Heart left ventricle (tissue), 16 donors: ENCODE results near the gene MYO5B. TPM values are rescaled to one million over a fixed set of nuclear protein-coding genes. Genes with fewer than 3 reads are reported as not detected.

Experiments used
- ATAC-seq, 4 donors: fragments of 200-7000 bp; cut with Tn5 transposase; one replicate each; pipeline ENCODE4 v1.9.1; 2020 to 2022; ENCODE audit warnings: moderate library complexity in 4 of 4, mild to moderate bottlenecking in 3 of 4, moderate number of reproducible peaks in 1 of 4
- DNase-seq, 5 donors: peaks; one replicate each; pipeline ENCODE4 v3.0.0-alpha.2; 2020
- H3K27ac ChIP-seq, 12 donors: fragments of 200-600 bp; sonication (generic) in 4 of 12; one replicate each; pipeline versions ENCODE4 v1.5.0 to v1.8.0; 2016 to 2022; ENCODE audit warnings: mild to moderate bottlenecking in 2 of 12
- H3K27me3 ChIP-seq, 9 donors: fragments of 200-600 bp; sonication (generic) in 2 of 9; one replicate each; pipeline versions ENCODE4 v1.5.1 to v1.8.0; 2016 to 2022; ENCODE audit warnings: mild to moderate bottlenecking in 3 of 9
- H3K36me3 ChIP-seq, 9 donors: fragments of 200-600 bp; sonication (generic) in 2 of 9; one replicate each; pipeline versions ENCODE4 v1.5.0 to v1.8.0; 2018 to 2022; ENCODE audit warnings: mild to moderate bottlenecking in 2 of 9
- H3K4me1 ChIP-seq, 12 donors: fragments of 200-600 bp; sonication (generic) in 4 of 12; one replicate each; pipeline versions ENCODE4 v1.5.0 to v1.8.0; 2016 to 2022; ENCODE audit warnings: mild to moderate bottlenecking in 3 of 12
- H3K4me3 ChIP-seq, 12 donors: fragments of 200-600 bp; sonication (generic) in 4 of 12; one replicate each; pipeline versions ENCODE4 v1.5.0 to v1.8.0; 2017 to 2022; ENCODE audit warnings: mild to moderate bottlenecking in 9 of 12, moderate library complexity in 4 of 12
- H3K9me3 ChIP-seq, 12 donors: fragments of 200-600 bp; sonication (generic) in 4 of 12; one replicate each; pipeline versions ENCODE4 v1.5.0 to v1.8.0; 2016 to 2022; ENCODE audit warnings: mild to moderate bottlenecking in 1 of 12
- CTCF ChIP-seq, 12 donors: fragments of 200-600 bp; sonication (generic) in 4 of 12; IDR thresholded peaks; one replicate each; pipeline versions ENCODE4 v1.5.0 to v1.8.0; 2018 to 2022; ENCODE audit warnings: antibody characterized with exemption in 12 of 12, mild to moderate bottlenecking in 5 of 12
- POLR2A ChIP-seq, 2 donors: fragments of 450-650 bp; IDR thresholded peaks; one replicate each; pipeline ENCODE4 v1.6.1; 2017; ENCODE audit warnings: antibody characterized with exemption in 2 of 2, mild to moderate bottlenecking in 2 of 2, moderate library complexity in 2 of 2
- WGBS, 4 donors: extraction: QIAGEN DNeasy Blood & Tissue Kit in 2 of 4; methylation state at CpG; one replicate each; pipeline versions ENCODE4 v1.1.5 to v1.1.7; 2013 to 2018; 5-methylcytosine and 5-hydroxymethylcytosine counted together
- intact Hi-C, 10 donors: fragments of 100-400 bp; cut with DNase I; formaldehyde crosslinking; loops; one replicate each; pipeline versions ENCODE4 v1.11.1 to v1.14.2; 2022
- polyA plus RNA-seq, 2 donors: library from polyadenylated mRNA; stranded (reverse); fragments of 200-250 nt; gene quantifications; one replicate each; pipeline ENCODE4 v1.2.3, GENCODE V29; 2013
- total RNA-seq, 9 donors: library from RNA; depleted of rRNA in 2 of 9; stranded (reverse); fragments of >200 nt in 2 of 9; fragmentation: NEBNext Ultra II Directional in 3 of 9; extraction: Animal tissue kit (Norgen Biotek cat#: 25700) in 3 of 9; gene quantifications; one replicate each; pipeline versions ENCODE4 v1.1.0 to v1.2.4, GENCODE V29; 2016 to 2023
- donor health status: ischemic (EF 13 %, LVEDD 7.1; RV severe dilation, severe dysfunction).
- donor health status: healthy with polysubstance abuse.
- donor health status: DM: no; HTN: yes; CAD: no.
- donor health status: DM: no; HTN: no; CAD: no.
- donor health status: ischemic (EF 25% LVEDD 6.9; RV normal size, moderate dysfunction).
- donor health status: ischemic (EF 25% LVEDD 5.7; RV mildly dilated, moderate dysfunction).
- donor health status: healthy.
- donor health status: DM: yes; HTN: yes; CAD: no.
- donor health status: ischemic (EF 35%, LVEDD 5.7; RV mildly dilated, moderate dysfunction).
- donor health status: nonischemic (EF 11% LVEDD 7.7; RV severe dilation, severe dysfunction).
- donor health status: DM: yes; HTN: yes; CAD: no.
- donor health status: PGD.
- donor health status: ischemic (EF 29% LVEDD 5.4; RV normal size, mild dysfunction).
- donor health status: nonischemic (EF 23%, LVEDD 6.1; RV moderate dilation, normal function).

Gene MYO5B
- total and polyA plus RNA-seq, 11 donors = 0.51 to 5.9 (median 1.4) TPM

- Histone ChIP-seq H3K36me3 (no peaks in the 10 kb centered on the region), H3K4me3 (no peak overlapping the region), H3K27me3 (peaks cover 0 to 9% (median 0%) of the 10 kb centered on the region in 9 donors), H3K27ac (no peak overlapping the region), H3K4me1 (peaks cover 0 to 8% (median 1%) of the 10 kb centered on the region in 12 donors), H3K9me3 (no peaks in the 10 kb centered on the region)
- intact Hi-C loops = no loop called here
- no peak for ATAC-seq
- WGBS, 4 donors = 87 to 96% (median 91%) methylated on average over 1 of the region's 1 CpG
- no peak for DNase-seq
- TF ChIP-seq POLR2A (IDR thresholded peaks at IDR 0.05) (no peak), CTCF (IDR thresholded peaks at IDR 0.05) (no peak)
Measured at GRCh38 chr18:49844903-49845302, 350.0 kb downstream of the MYO5B start.

GRCh38 chr18:49843778-49844625, 350.9 kb downstream of the MYO5B start:
- no peak for DNase-seq
- TF ChIP-seq POLR2A (IDR thresholded peaks at IDR 0.05) (no peak), CTCF (IDR thresholded peaks at IDR 0.05) (no peak)
- Histone ChIP-seq H3K27me3 (peaks cover 0 to 7% (median 0%) of the 10 kb centered on the region in 9 donors), H3K4me3 (no peak overlapping the region), H3K9me3 (no peaks in the 10 kb centered on the region), H3K4me1 (peaks cover 0 to 6% (median 0%) of the 10 kb centered on the region in 12 donors), H3K36me3 (no peaks in the 10 kb centered on the region), H3K27ac (no peak overlapping the region)
- ATAC-seq = no peak
- WGBS, 4 donors = 81 to 85% (median 84%) methylated on average over 5 to 6 of the region's 6 CpGs
- intact Hi-C loops = no loop called here

- Histone ChIP-seq H3K4me3 (no peak overlapping the region), H3K9me3 (no peaks in the 10 kb centered on the region), H3K27ac (no peak overlapping the region), H3K36me3 (no peaks in the 10 kb centered on the region), H3K4me1 (peaks cover 0 to 6% (median 0%) of the 10 kb centered on the region in 12 donors), H3K27me3 (no peaks in the 10 kb centered on the region)
- DNase-seq (no peak), ATAC-seq (no peak)
- intact Hi-C loops = no loop called here
- 86 to 96% (median 89%) methylated on average over 10 of the region's 10 CpGs for WGBS, 4 donors
- TF ChIP-seq CTCF (IDR thresholded peaks at IDR 0.05) = no peak
- TF ChIP-seq POLR2A (IDR thresholded peaks at IDR 0.05) = no peak
Measured at GRCh38 chr18:49843131-49843530, 351.8 kb downstream of the MYO5B start.

GRCh38 chr18:49842656-49843055, 352.3 kb downstream of the MYO5B start:
- no peak overlapping the region for H3K4me3 ChIP-seq
- DNase-seq = no peak
- intact Hi-C loops = no loop called here

More at GRCh38 chr18:49842656-49843055, 352.3 kb downstream of the MYO5B start:
- Histone ChIP-seq H3K27ac (no peak overlapping the region), H3K36me3 (no peaks in the 10 kb centered on the region), H3K9me3 (no peaks in the 10 kb centered on the region), H3K27me3 (no peaks in the 10 kb centered on the region), H3K4me1 (peaks cover 0 to 6% (median 0%) of the 10 kb centered on the region in 12 donors)
- 82 to 95% (median 91%) methylated on average over 3 to 4 of the region's 4 CpGs for WGBS, 4 donors
- TF ChIP-seq POLR2A (IDR thresholded peaks at IDR 0.05) (no peak), CTCF (IDR thresholded peaks at IDR 0.05) (no peak)
- ATAC-seq = no peak
